ENCODE results near the gene CHRNB1.
"Not testable (repeated sequence)": the region's sequence is repeated elsewhere in the genome, so short reads cannot be mapped to it uniquely, and the experiment has no call there.

Gene CHRNB1

DNA sequence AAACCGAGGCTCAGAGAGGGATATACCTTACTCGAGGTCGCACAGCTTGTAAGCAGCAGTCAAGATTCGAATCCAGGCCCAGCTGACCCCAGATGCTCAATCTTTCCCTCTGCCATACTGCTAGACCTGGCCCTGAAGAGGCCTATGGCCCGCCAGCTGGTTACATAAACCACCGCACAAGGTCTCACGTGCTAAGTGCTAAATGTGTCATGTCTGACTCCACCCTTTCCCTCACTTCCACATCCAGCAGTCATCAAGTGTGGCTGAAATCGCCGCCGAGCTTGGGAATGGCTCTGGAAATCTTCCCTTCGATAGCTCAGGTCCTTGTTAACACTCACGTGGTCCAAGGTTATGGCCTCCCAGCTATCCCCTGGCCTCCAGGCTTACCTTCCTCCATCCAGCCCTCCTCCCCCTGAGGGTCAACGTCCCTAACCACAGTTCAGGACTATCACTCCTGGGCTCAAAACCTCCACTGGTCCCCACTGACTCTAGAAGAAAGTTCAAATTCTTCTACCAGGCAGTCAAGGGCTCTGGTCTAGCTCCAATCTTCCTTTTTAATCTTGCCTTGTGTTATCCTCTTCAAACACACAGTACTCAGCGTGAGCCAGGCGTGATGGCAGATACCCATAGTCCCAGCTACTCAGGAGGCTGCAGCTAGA lies 31.0 kb downstream of the CHRNB1 start:
- H3K27me3 ChIP-seq (ENCODE audit: control insufficient read depth in 5 of 5, insufficient read depth in 4 of 5, low read length in 5 of 5), result no peaks in the 10 kb centered on the region
- H3K9ac ChIP-seq (ENCODE audit: low read length in 5 of 5), result peak overlapping the region; percentile 1 to 48 (median 34)
- H3K4me1 ChIP-seq (ENCODE audit: control insufficient read depth in 5 of 5, insufficient read depth in 5 of 5, low read length in 5 of 5), result peaks cover 11 to 68% (median 55%) of the 10 kb centered on the region in 5 donors
- H3K4me3 ChIP-seq (ENCODE audit: low read depth in 1 of 5, low read length in 5 of 5), result peak overlapping the region in 4 of 5 donors; percentile 7 to 48 (median 28)
- peaks cover 0 to 2% (median 0%) of the 10 kb centered on the region in 5 donors for H3K36me3 ChIP-seq (ENCODE audit: control insufficient read depth in 5 of 5, insufficient read depth in 5 of 5, low read length in 5 of 5)
- no peaks in the 10 kb centered on the region for H3K9me3 ChIP-seq (ENCODE audit: control insufficient read depth in 5 of 5, low read length in 5 of 5)
- peak overlapping the region; percentile 95 for H3K27ac ChIP-seq (ENCODE audit: low read depth, low read length)

DNA sequence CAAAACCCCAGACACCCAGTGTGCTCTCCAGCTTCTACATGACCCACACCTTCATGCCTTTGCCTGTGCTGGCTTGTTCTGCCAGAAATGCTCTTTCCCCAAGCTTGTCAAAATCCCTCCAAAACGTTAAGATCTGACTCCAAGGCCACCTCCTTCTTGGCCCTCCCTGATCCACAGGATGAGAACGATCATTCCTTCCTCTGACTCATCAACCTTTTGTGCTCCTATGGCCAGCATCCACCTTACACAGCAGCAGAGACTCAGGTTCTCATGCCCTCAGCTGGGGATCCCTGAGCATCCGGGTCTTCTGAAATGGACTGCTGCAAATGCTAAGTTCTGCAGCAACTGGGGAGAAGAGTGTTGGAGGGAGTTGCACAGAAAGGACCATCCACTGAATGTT lies 31.6 kb downstream of the CHRNB1 start:
- H3K27me3 ChIP-seq (ENCODE audit: control insufficient read depth in 5 of 5, insufficient read depth in 4 of 5, low read length in 5 of 5), result no peaks in the 10 kb centered on the region
- H3K4me1 ChIP-seq (ENCODE audit: control insufficient read depth in 5 of 5, insufficient read depth in 5 of 5, low read length in 5 of 5), result peaks cover 11 to 68% (median 54%) of the 10 kb centered on the region in 5 donors
- H3K27ac ChIP-seq (ENCODE audit: low read depth, low read length), result peak overlapping the region; percentile 95
- peaks cover 0 to under 1% (median 0%) of the 10 kb centered on the region in 5 donors for H3K36me3 ChIP-seq (ENCODE audit: control insufficient read depth in 5 of 5, insufficient read depth in 5 of 5, low read length in 5 of 5)
- H3K9ac ChIP-seq (ENCODE audit: low read length in 5 of 5), result peak overlapping the region in 3 of 5 donors; percentile 1 to 48 (median 34)
- no peaks in the 10 kb centered on the region for H3K9me3 ChIP-seq (ENCODE audit: control insufficient read depth in 5 of 5, low read length in 5 of 5)
- peak overlapping the region in 2 of 5 donors; percentile 7 to 30 for H3K4me3 ChIP-seq (ENCODE audit: low read depth in 1 of 5, low read length in 5 of 5)

DNA sequence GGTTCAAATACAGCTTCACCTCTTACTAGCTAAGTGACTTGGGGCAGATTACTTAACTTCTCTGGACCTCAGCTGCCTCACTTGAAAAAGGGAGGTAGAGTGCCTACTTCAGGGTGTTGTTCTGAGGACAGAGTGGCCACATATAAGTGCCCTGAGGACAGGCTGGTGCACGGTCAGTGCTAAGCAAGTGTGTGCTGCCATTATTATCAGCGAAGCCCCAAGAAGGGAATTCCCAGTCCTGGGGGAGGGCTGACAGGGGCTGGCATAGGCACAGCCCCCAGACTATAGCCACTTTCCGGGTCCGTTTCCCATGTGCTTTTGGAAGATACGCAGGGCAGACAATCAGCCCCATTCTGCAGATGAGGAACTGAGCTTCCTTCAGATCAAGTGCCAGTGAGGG lies 32.1 kb downstream of the CHRNB1 start:
- no peaks in the 10 kb centered on the region for H3K27me3 ChIP-seq (ENCODE audit: control insufficient read depth in 5 of 5, insufficient read depth in 4 of 5, low read length in 5 of 5)
- H3K27ac ChIP-seq (ENCODE audit: low read depth, low read length), result peak overlapping the region; percentile 95
- peaks cover 11 to 65% (median 53%) of the 10 kb centered on the region in 5 donors for H3K4me1 ChIP-seq (ENCODE audit: control insufficient read depth in 5 of 5, insufficient read depth in 5 of 5, low read length in 5 of 5)
- peak overlapping the region in 2 of 5 donors; percentile 83 to 88 for H3K9ac ChIP-seq (ENCODE audit: low read length in 5 of 5)
- no peaks in the 10 kb centered on the region for H3K9me3 ChIP-seq (ENCODE audit: control insufficient read depth in 5 of 5, low read length in 5 of 5)
- H3K4me3 ChIP-seq (ENCODE audit: low read depth in 1 of 5, low read length in 5 of 5), result peak overlapping the region; percentile 68 to 89 (median 84)
- H3K36me3 ChIP-seq (ENCODE audit: control insufficient read depth in 5 of 5, insufficient read depth in 5 of 5, low read length in 5 of 5), result no peaks in the 10 kb centered on the region

DNA sequence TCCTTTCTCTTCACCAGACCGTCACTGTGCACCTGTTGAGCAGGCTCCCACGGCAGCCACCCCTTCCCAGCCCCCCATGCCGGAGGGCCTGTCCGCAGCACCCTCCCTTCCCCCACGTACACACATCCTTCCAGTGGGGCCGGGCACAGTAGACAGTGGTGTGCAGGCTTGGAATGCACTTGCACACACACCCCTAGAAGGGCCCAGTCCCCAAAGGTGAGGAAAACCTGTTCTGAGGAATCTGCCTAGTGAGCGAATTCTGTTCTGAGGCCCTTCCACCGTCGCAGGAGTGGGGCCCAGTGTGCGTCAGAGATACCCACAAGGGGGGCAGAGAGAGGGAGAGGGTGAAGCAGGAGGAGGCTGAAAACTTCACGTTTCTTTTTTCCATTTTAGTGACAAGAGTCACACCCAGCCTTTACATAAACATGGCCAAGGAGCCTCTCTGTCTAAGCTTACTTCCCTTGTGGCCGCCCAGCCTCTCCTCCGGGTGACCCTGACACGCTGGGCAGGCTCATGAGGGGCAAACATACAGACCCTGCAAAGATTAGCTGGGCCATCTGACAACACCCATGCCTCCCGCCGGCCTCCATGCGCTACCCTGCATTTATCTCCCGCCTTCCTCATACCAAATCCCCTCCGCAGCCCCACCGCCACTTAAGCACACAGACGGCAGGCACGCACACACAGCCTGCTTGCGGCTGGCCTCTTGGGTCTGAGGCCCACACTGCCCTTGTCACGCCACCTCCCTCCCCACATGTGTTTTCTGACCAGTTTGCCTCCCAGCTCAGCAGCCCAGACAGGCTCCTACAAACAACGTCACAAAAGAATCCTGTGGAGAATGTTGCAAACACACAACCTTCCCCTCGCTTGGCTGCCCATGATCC lies 32.8 kb downstream of the CHRNB1 start:
- H3K9ac ChIP-seq (ENCODE audit: low read length in 5 of 5), result peak overlapping the region; percentile 25 to 88 (median 70)
- H3K27ac ChIP-seq (ENCODE audit: low read depth, low read length), result peak overlapping the region; percentile 95
- peak overlapping the region; percentile 81 to 99 (median 87) for H3K4me3 ChIP-seq (ENCODE audit: low read depth in 1 of 5, low read length in 5 of 5)
- H3K36me3 ChIP-seq (ENCODE audit: control insufficient read depth in 5 of 5, insufficient read depth in 5 of 5, low read length in 5 of 5), result no peaks in the 10 kb centered on the region
- no peaks in the 10 kb centered on the region for H3K9me3 ChIP-seq (ENCODE audit: control insufficient read depth in 5 of 5, low read length in 5 of 5)
- no peaks in the 10 kb centered on the region for H3K27me3 ChIP-seq (ENCODE audit: control insufficient read depth in 5 of 5, insufficient read depth in 4 of 5, low read length in 5 of 5)
- peaks cover 11 to 65% (median 53%) of the 10 kb centered on the region in 5 donors for H3K4me1 ChIP-seq (ENCODE audit: control insufficient read depth in 5 of 5, insufficient read depth in 5 of 5, low read length in 5 of 5)

DNA sequence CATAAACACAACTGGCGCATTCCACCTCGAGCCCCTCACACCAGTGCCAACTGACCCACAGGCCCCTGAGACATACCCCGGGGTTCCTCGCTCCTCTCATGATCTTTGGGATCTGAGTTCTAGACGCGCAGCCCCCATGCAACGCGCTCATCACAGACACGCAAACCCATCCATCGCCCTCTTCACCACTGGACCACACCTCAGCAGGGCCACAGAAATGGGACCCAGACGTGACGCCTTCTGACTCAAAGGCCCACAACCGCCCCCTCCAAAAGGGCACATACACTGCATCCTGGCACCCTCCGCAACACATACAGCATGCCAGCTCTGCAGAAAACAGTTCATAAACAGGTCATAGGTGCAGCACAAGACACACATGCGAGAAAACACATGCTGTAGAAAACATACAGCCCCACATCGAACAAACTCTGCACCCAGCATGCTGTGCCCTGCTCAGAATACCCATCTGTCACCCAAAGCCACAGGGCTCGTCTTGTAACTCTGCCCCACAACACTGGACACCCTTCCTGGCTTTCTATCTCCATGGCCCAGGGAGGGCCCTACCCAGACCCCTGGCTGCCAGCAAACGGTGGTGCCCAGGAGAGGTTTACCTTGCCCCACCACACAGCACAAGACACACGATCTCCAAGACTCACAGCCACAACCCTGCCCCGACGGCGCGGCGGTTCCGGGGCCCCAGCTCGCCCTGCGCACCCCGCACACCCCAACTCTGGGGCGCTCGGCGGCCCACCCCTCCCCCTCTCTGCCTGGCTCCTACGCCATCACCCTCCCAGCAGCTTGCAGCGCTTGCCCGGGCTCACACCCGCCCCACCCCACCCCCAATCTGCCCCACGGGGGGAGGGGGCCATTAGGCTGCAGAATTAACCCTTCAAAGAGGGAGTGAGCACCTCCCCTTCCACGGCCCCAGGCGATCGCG lies 33.7 kb downstream of the CHRNB1 start:
- Histone ChIP-seq H3K36me3 (ENCODE audit: control insufficient read depth in 5 of 5, insufficient read depth in 5 of 5, low read length in 5 of 5) (no peaks in the 10 kb centered on the region), H3K27me3 (ENCODE audit: control insufficient read depth in 5 of 5, insufficient read depth in 4 of 5, low read length in 5 of 5) (no peaks in the 10 kb centered on the region), H3K4me1 (ENCODE audit: control insufficient read depth in 5 of 5, insufficient read depth in 5 of 5, low read length in 5 of 5) (peaks cover 14 to 73% (median 61%) of the 10 kb centered on the region in 5 donors), H3K9ac (ENCODE audit: low read length in 5 of 5) (peak overlapping the region; percentile 75 to 95 (median 83)), H3K4me3 (ENCODE audit: low read depth in 1 of 5, low read length in 5 of 5) (peak overlapping the region; percentile 81 to 99 (median 87)), H3K27ac (ENCODE audit: low read depth, low read length) (peak overlapping the region; percentile 95), H3K9me3 (ENCODE audit: control insufficient read depth in 5 of 5, low read length in 5 of 5) (no peaks in the 10 kb centered on the region)

DNA sequence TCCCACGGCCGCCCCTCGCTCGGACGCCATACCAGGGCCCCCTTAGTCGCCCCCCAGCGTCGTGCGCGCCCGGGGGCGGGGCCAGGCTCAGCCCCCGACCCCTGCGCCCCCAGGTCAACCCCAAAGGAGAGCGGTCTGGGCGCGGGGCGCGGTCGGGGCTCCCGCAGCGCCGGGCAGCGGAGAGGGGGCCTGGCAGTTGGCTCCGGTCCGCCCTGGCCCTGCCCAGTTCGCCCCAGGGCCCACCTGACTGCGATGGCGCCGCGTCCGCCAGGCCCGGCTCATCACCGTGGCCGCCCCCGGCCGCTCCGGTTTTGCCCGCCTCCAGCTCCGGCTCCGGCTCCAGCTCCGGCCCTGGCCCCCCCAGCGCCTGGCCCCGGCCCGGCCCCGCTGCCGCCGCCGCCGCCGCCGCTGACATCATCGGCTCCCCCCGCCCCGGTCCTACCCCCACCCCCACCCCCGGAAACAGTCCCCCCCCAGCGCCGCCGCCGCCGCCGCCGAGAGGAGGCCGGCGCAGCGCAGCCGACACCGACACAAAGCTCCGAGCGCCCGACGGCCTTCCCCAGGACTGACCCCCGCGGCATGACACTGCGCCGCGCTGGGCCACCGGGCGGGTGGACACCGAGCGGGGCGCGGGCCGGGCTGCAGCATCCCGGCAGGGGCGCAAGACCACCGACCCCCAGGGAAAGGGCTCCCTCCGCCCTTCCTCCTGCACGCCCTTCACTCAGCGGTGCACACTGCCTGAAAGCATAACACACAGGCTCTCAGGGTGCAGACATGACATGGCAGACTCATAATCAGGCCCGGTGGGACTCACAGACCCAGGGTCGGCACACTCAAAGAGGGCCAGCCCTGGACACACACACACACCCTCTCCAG lies 34.6 kb downstream of the CHRNB1 start, which contains the start of gene ZBTB4:
ZBTB4 (minus strand) TSS at position 419 of the 876 bp plus-strand sequence. CDS start 12,830 bp downstream, outside the sequence.
- peaks cover 16 to 71% (median 59%) of the 10 kb centered on the region in 5 donors for H3K4me1 ChIP-seq (ENCODE audit: control insufficient read depth in 5 of 5, insufficient read depth in 5 of 5, low read length in 5 of 5)
- H3K27ac ChIP-seq (ENCODE audit: low read depth, low read length), result peak within 1 kb of the TSS; percentile 95

DNA sequence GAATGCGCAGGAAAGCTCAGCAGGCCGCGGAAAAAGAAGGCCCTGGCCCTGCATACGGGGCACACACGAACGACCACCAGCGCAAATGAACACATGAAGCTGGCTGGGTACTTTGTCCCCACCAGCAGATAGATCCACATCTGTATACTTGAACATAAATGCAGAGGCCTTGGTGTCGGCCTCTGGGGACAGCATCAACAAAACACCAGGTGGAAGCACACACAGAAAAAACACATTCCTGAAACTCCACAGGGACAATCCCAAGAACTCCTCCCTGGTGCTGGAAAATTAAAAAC lies 35.2 kb downstream of the CHRNB1 start:
- H3K36me3 ChIP-seq (ENCODE audit: control insufficient read depth in 5 of 5, insufficient read depth in 5 of 5, low read length in 5 of 5), result no peaks in the 10 kb centered on the region
- peak overlapping the region; percentile 94 for H3K27ac ChIP-seq (ENCODE audit: low read depth, low read length)
- H3K9me3 ChIP-seq (ENCODE audit: control insufficient read depth in 5 of 5, low read length in 5 of 5), result no peaks in the 10 kb centered on the region
- H3K4me3 ChIP-seq (ENCODE audit: low read depth in 1 of 5, low read length in 5 of 5), result peak overlapping the region; percentile 69 to 86 (median 79)
- H3K9ac ChIP-seq (ENCODE audit: low read length in 5 of 5), result peak overlapping the region; percentile 60 to 88 (median 77)
- H3K4me1 ChIP-seq (ENCODE audit: control insufficient read depth in 5 of 5, insufficient read depth in 5 of 5, low read length in 5 of 5), result peaks cover 17 to 67% (median 60%) of the 10 kb centered on the region in 5 donors
- no peaks in the 10 kb centered on the region for H3K27me3 ChIP-seq (ENCODE audit: control insufficient read depth in 5 of 5, insufficient read depth in 4 of 5, low read length in 5 of 5)

More for the DNA sequence above, 34.6 kb downstream of the CHRNB1 start, which contains the start of gene ZBTB4:
- no peaks in the 10 kb centered on the region for H3K27me3 ChIP-seq (ENCODE audit: control insufficient read depth in 5 of 5, insufficient read depth in 4 of 5, low read length in 5 of 5)
- H3K9me3 ChIP-seq (ENCODE audit: control insufficient read depth in 5 of 5, low read length in 5 of 5), result no peaks in the 10 kb centered on the region
- H3K9ac ChIP-seq (ENCODE audit: low read length in 5 of 5), result peak within 1 kb of the TSS; percentile 83 to 95 (median 84)
- H3K4me3 ChIP-seq (ENCODE audit: low read depth in 1 of 5, low read length in 5 of 5), result peak within 1 kb of the TSS; percentile 81 to 99 (median 87)
- no peaks in the 10 kb centered on the region for H3K36me3 ChIP-seq (ENCODE audit: control insufficient read depth in 5 of 5, insufficient read depth in 5 of 5, low read length in 5 of 5)

DNA sequence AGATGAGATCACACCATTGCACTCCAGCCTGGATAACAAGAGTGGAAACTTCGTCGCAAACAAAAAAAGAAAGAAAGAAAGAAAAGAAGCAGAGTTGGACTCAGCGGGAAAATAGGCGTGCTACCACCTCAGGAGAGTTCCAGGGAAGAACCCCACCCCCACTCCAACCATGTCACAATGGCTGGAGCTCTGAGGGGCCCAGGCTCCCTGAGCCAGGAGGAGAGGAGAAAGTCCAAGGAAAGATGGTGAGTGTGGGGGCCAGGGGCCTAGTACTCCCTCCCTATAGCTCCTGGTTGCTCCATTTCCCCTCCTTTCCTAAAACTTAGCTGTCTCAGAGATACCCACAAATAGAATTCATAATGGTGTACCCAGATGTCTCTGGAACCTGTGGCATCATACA lies 36.4 kb downstream of the CHRNB1 start, which contains the start of gene SLC35G6:
SLC35G6 (plus strand) TSS at position 172 of the 400 bp plus-strand sequence; CDS start at position 243, 71 bp downstream.
- Histone ChIP-seq H3K4me1 (ENCODE audit: control insufficient read depth in 5 of 5, insufficient read depth in 5 of 5, low read length in 5 of 5) (peaks cover 12 to 66% (median 60%) of the 10 kb centered on the region in 5 donors), H3K4me3 (ENCODE audit: low read depth in 1 of 5, low read length in 5 of 5) (peak within 1 kb of the TSS in 4 of 5 donors; percentile 69 to 86 (median 76)), H3K9ac (ENCODE audit: low read length in 5 of 5) (peak within 1 kb of the TSS in 2 of 5 donors; percentile 75 to 88), H3K27ac (ENCODE audit: low read depth, low read length) (peak within 1 kb of the TSS; percentile 94)
- H3K9me3 ChIP-seq (ENCODE audit: control insufficient read depth in 5 of 5, low read length in 5 of 5); H3K27me3 ChIP-seq (ENCODE audit: control insufficient read depth in 5 of 5, insufficient read depth in 4 of 5, low read length in 5 of 5); H3K36me3 ChIP-seq (ENCODE audit: control insufficient read depth in 5 of 5, insufficient read depth in 5 of 5, low read length in 5 of 5): not testable (repeated sequence)

Data from subcutaneous abdominal adipose tissue (tissue), 5 donors.